Adrenal gland (tissue), 12 donors: ENCODE results near the gene GLCCI1. TPM values are rescaled to one million over a fixed set of nuclear protein-coding genes. Genes with fewer than 3 reads are reported as not detected.

Source experiments
- DNase-seq, 7 donors: peaks; one replicate each; pipeline ENCODE4 v3.0.0-alpha.2; 2019 to 2020
- H3K27ac ChIP-seq, 5 donors: fragments of 200-600 bp; sonication (generic) in 4 of 5; 1 replicate in 3 of 5; 2 replicates in 2 of 5; pipeline versions ENCODE4 v1.5.1 to v1.8.0; 2016 to 2020; ENCODE audit warnings: mild to moderate bottlenecking in 1 of 5
- H3K27me3 ChIP-seq: fragments of 200-600 bp; 2 replicates; pipeline ENCODE4 v1.8.0; 2021
- H3K36me3 ChIP-seq, 2 donors: fragments of 200-600 bp; replicated peaks in 1 of 2; 1 replicate in 1 of 2; 2 replicates in 1 of 2; pipeline versions ENCODE4 v1.5.1 to v1.8.0; 2018 to 2022
- H3K4me1 ChIP-seq, 2 donors: fragments of 200-600 bp; replicated peaks in 1 of 2; 1 replicate in 1 of 2; 2 replicates in 1 of 2; pipeline versions ENCODE4 v1.5.1 to v1.8.0; 2018 to 2021
- H3K4me3 ChIP-seq, 4 donors: fragments of 200-600 bp; sonication (generic) in 3 of 4; one replicate each; pipeline ENCODE4 v1.5.1; 2016 to 2018
- H3K9me3 ChIP-seq, 3 donors: fragments of 200-600 bp; sonication (generic) in 1 of 3; replicated peaks in 1 of 3; 1 replicate in 2 of 3; 2 replicates in 1 of 3; pipeline versions ENCODE4 v1.5.1 to v1.8.0; 2016 to 2021
- CTCF ChIP-seq, 6 experiments: fragments of 450-650 bp in 4 of 6; fragments of 200-600 bp in 2 of 6; sonication (generic) in 1 of 6; IDR thresholded peaks; 1 replicate in 5 of 6; 2 replicates in 1 of 6; pipeline versions ENCODE4 v1.5.1 to v1.8.0; 2016 to 2021; ENCODE audit warnings: antibody characterized with exemption in 6 of 6, mild to moderate bottlenecking in 2 of 6, moderate library complexity in 1 of 6
- POLR2A ChIP-seq, 2 donors: fragments of 450-650 bp; IDR thresholded peaks; one replicate each; pipeline ENCODE4 v1.6.1; 2017; ENCODE audit warnings: antibody characterized with exemption in 2 of 2, mild to moderate bottlenecking in 2 of 2, moderate library complexity in 1 of 2
- WGBS, 4 donors: extraction: QIAGEN DNeasy Blood & Tissue Kit in 2 of 4; methylation state at CpG; one replicate each; pipeline versions ENCODE4 v1.1.5 to v1.1.7; 2013 to 2017; 5-methylcytosine and 5-hydroxymethylcytosine counted together
- intact Hi-C, 2 donors: fragments of 100-400 bp; cut with DNase I; formaldehyde crosslinking; loops; one replicate each; pipeline versions ENCODE4 v1.14.1 to v1.15.0; 2022 to 2023
- polyA plus RNA-seq, 3 donors: library from polyadenylated mRNA; stranded (reverse); fragments of 200-250 nt in 2 of 3; fragments of 350-450 nt in 1 of 3; fragmentation: Illumina TruSeq in 1 of 3; extraction: RNeasy Lipid Tissue Mini Kit (QIAGEN cat#74804) in 1 of 3; gene quantifications; one replicate each; pipeline ENCODE4 v1.2.3, GENCODE V29; 2013 to 2014
- total RNA-seq, 9 donors: library from RNA; depleted of rRNA in 4 of 9; stranded (reverse); fragments of >200 nt in 4 of 9; fragments of 120-200 nt in 1 of 9; fragmentation: NEBNext Ultra II Directional in 1 of 9; extraction: Animal tissue kit (Norgen Biotek cat#: 25700) in 1 of 9; gene quantifications; one replicate each; pipeline versions ENCODE4 v1.1.0 to v1.2.4, GENCODE V29; 2013 to 2023
- donor health status: healthy with polysubstance abuse.
- donor health status: Bipolar disorder and iron deficiency.
- donor health status: DM: yes; HTN: yes; CAD: no.
- donor health status: DM: no; HTN: no; CAD: no.
- donor health status: DM: no; HTN: no; CAD: no.
- donor health status: DM: yes; HTN: yes; CAD: no.

Gene GLCCI1
- total and polyA plus RNA-seq, 12 donors = 2.4 to 23.6 (median 8.2) TPM

GRCh38 chr7:7976677-7977076 lies 8.1 kb downstream of the GLCCI1 start:
- Histone ChIP-seq H3K36me3 (no peaks in the 10 kb centered on the region), H3K4me3 (no peak overlapping the region), H3K27ac (no peak overlapping the region), H3K27me3 (no peaks in the 10 kb centered on the region), H3K9me3 (no peaks in the 10 kb centered on the region), H3K4me1 (peaks cover 0 to 35% of the 10 kb centered on the region in 2 donors)
- TF ChIP-seq CTCF (IDR thresholded peaks at IDR 0.05) (no peak), POLR2A (IDR thresholded peaks at IDR 0.05) (no peak)
- DNase-seq = no peak
- WGBS, 4 donors = 91 to 98% (median 93%) methylated on average over 3 of the region's 3 CpGs
- intact Hi-C loops = no loop called here

- intact Hi-C loops = no loop called here
- DNase-seq = no peak
- no peak overlapping the region for H3K27ac ChIP-seq
- no peak overlapping the region for H3K4me3 ChIP-seq
- no peaks in the 10 kb centered on the region for H3K9me3 ChIP-seq
- H3K36me3 ChIP-seq = no peaks in the 10 kb centered on the region
- H3K4me1 ChIP-seq = peaks cover 0 to 24% of the 10 kb centered on the region in 2 donors
- 72 to 75% (median 72%) methylated on average over 2 of the region's 2 CpGs for WGBS, 4 donors
- no peaks in the 10 kb centered on the region for H3K27me3 ChIP-seq
- TF ChIP-seq CTCF (IDR thresholded peaks at IDR 0.05) (no peak), POLR2A (IDR thresholded peaks at IDR 0.05) (no peak)
Observed at GRCh38 chr7:7977774-7978173, 9.2 kb downstream of the GLCCI1 start.

GRCh38 chr7:7978860-7979259 lies 10.3 kb downstream of the GLCCI1 start:
- H3K4me3 ChIP-seq = no peak overlapping the region
- H3K9me3 ChIP-seq = no peaks in the 10 kb centered on the region

GRCh38 chr7:7979558-7979957 lies 11.0 kb downstream of the GLCCI1 start:
- Histone ChIP-seq H3K9me3 (no peaks in the 10 kb centered on the region), H3K36me3 (no peaks in the 10 kb centered on the region), H3K27ac (no peak overlapping the region), H3K4me1 (peaks cover 0 to 23% of the 10 kb centered on the region in 2 donors), H3K4me3 (no peak overlapping the region), H3K27me3 (no peaks in the 10 kb centered on the region)
- intact Hi-C loops = no loop called here
- 91 to 99% (median 92%) methylated on average over 1 of the region's 1 CpG for whole genome bisulfite sequencing, 4 donors
- DNase-seq = no peak
- TF ChIP-seq POLR2A (IDR thresholded peaks at IDR 0.05) (no peak), CTCF (IDR thresholded peaks at IDR 0.05) (no peak)

More at GRCh38 chr7:7978860-7979259, 10.3 kb downstream of the GLCCI1 start:
- no peaks in the 10 kb centered on the region for H3K36me3 ChIP-seq
- TF ChIP-seq POLR2A (IDR thresholded peaks at IDR 0.05) (no peak), CTCF (IDR thresholded peaks at IDR 0.05) (no peak)
- peaks cover 0 to 23% of the 10 kb centered on the region in 2 donors for H3K4me1 ChIP-seq
- H3K27me3 ChIP-seq = no peaks in the 10 kb centered on the region
- WGBS, 4 donors = 46 to 64% (median 63%) methylated on average over 2 of the region's 2 CpGs
- no peak overlapping the region for H3K27ac ChIP-seq
- no peak for DNase-seq
- intact Hi-C loops = no loop called here
